CD4-positive, alpha-beta T cell treated with Interleukin-4 for 4 hours (primary cell): ENCODE data around the gene ECE1.

Experiments used
- DNase-seq: peaks from one replicate; pipeline ENCODE4 v3.0.0-alpha.2; 2020

ECE1 gene

GRCh38 chr1:21307663-21308305, 17.5 kb upstream of the ECE1 start:
- DNase-seq = no peak

GRCh38 chr1:21307210-21307609, 16.9 kb upstream of the ECE1 start:
- no peak for DNase-seq

- no peak for DNase-seq
Observed at GRCh38 chr1:21305900-21306189, 15.6 kb upstream of the ECE1 start.

- no peak for DNase-seq
Observed at GRCh38 chr1:21305155-21305899, 15.1 kb upstream of the ECE1 start.

GRCh38 chr1:21304488-21304887, 14.2 kb upstream of the ECE1 start:
- DNase-seq = no peak

GRCh38 chr1:21302747-21303715, 12.8 kb upstream of the ECE1 start:
- no peak for DNase-seq

GRCh38 chr1:21301794-21302440, 11.7 kb upstream of the ECE1 start:
- no peak for DNase-seq

GRCh38 chr1:21300774-21301173, 10.5 kb upstream of the ECE1 start:
- no peak for DNase-seq

GRCh38 chr1:21299780-21300395, 9.6 kb upstream of the ECE1 start:
- DNase-seq = no peak

GRCh38 chr1:21298981-21299391, 8.7 kb upstream of the ECE1 start:
- DNase-seq = peak; percentile 20

GRCh38 chr1:21297975-21298374, 7.7 kb upstream of the ECE1 start:
- no peak for DNase-seq

- no peak for DNase-seq
Observed at GRCh38 chr1:21296509-21297354, 6.5 kb upstream of the ECE1 start.

- DNase-seq = no peak
Observed at GRCh38 chr1:21295545-21295944, 5.3 kb upstream of the ECE1 start.

GRCh38 chr1:21295002-21295401, 4.7 kb upstream of the ECE1 start:
- peak; percentile 80 for DNase-seq

- peak; percentile 97 for DNase-seq
Observed at GRCh38 chr1:21294266-21294989, 4.2 kb upstream of the ECE1 start.

GRCh38 chr1:21293537-21294265, 3.4 kb upstream of the ECE1 start:
- peak; percentile 72 for DNase-seq

GRCh38 chr1:21292984-21293536, 2.8 kb upstream of the ECE1 start:
- peak; percentile 69 for DNase-seq

GRCh38 chr1:21292503-21292983, 2.3 kb upstream of the ECE1 start:
- DNase-seq = no peak

- DNase-seq = no peak
Observed at GRCh38 chr1:21291964-21292363, 1.7 kb upstream of the ECE1 start.

- DNase-seq = no peak
Observed at GRCh38 chr1:21291184-21291583, 921 bp upstream of the ECE1 start.
